NCI-H2029 treated with DMSO at 0.1 percent for 48 hours (cell line): ENCODE measurements around the gene SIX6.
A peak's percentile ranks its signal among the peaks of the same experiment; 100 is the strongest.

Source experiments
- DNase-seq: peaks from one replicate; lab custom pipeline; 2025; lab: John Stamatoyannopoulos, UW

The SIX6 gene

GRCh38 chr14:60514378-60514740 is 5.4 kb downstream of the SIX6 start:
- peak; percentile 95 for DNase-seq

- DNase-seq = peak; percentile 91
These were observed 6.0 kb downstream of the SIX6 start for GRCh38 chr14:60514741-60515491.

DNA sequence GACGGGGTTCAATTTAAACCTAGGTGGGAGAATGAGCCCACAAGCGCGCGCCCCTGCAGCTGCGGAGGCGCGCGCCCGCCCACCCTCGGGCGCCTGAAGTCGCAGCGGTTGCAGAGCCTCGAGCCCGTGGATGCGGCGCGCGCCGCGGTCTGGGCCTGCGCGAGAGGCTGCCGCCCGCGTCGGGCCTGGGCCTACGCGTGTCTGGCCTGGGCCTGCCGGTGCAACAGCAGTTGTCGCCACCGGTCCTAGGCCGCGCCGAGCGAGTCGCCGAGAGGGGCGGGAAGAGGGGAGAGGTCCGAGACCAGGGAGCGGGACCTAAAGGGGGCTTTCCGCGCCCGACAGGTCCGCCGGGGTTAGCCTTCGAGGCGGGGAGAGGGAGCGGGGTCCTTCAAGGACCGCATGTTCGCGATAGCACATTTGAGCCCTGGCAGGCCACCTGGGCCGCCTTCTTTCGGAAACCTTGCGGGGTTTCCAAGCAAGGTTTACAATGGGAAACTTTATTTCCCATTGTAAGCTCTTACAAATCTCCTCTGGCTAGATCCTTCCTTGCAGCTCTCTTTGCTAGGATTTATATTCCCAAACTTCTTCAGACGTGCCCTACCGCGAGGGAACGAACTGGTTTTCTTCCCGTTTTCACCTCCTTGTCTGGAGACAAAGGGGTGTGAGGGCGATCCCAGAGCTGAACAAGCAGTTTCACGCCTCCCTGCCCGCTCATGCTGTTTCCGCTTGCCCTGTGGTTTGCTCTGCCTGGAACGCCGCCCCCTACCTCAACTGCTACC is 6.8 kb downstream of the SIX6 start:
- no peak for DNase-seq

DNA sequence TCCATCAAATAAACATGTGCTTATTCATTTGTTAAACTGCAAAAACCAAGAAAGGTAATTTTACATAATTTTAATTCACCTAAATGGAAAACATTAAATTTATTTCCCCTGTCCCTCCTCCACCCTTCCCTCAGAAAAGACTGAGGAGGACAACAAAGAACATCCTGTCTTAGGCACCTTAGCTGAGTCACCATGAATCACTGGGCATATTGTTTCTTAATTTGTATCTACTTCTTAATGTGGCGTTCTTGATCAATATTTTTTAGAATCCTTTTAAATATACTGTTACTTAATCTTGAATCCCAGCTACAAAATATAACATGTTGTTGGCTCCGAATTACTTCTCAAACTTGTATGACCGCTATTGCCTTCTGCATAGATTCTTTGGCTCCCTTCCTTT is 23.5 kb downstream of the SIX6 start:
- DNase-seq = no peak

- DNase-seq = no peak
These were observed 28.7 kb downstream of the SIX6 start for GRCh38 chr14:60537663-60538062.

DNA sequence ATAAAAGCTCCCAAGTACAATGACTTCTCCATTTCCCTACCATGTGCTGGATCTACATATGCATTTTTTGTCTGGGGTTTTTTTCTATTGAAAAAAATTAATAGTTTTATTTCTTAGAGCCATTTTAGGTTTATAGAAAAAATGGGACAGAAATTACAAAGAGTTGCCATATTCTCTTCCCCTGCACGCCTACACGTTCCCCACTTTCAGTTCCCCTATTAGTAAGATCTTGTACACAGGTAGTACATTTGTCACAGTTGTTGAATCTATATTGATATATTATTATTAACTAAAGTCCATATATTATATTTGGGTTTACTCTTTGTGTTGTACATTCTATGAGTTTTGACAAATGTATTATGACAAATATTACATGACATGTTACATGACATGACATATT is 35.7 kb downstream of the SIX6 start:
- no peak for DNase-seq

DNA sequence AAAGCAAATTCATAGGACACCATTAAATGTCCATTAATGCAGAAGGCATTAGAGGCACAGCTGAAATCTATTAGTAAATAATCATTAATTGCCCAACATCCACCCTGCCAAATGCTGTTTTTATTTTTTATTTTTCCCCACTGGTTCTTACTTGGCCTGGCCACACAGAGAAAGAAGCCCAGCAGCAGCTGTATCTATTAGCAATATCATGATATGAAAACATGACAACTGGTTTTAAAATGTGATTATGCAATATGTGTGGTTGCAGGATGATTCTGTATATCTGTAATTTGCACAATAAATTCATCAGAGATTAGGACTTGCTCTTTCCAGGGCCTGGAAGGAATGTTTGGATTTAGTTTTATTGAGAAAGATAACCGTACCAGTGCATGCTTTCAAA is 44.9 kb downstream of the SIX6 start:
- no peak for DNase-seq

- peak; percentile 87 for DNase-seq
These were observed 53.1 kb downstream of the SIX6 start for GRCh38 chr14:60561845-60562746.
